Sigmoid colon (tissue), 3 donors: ENCODE data around the gene ITPR2.

Source experiments
- POLR2A ChIP-seq, 2 donors: fragments of 450-650 bp; IDR thresholded peaks; one replicate each; pipeline ENCODE4 v1.6.1; 2016; ENCODE audit warnings: antibody characterized with exemption in 2 of 2, mild to moderate bottlenecking in 2 of 2, moderate library complexity in 2 of 2
- TF ChIP-seq, protein P1 (sequence below), 4 experiments: fragments of 450-650 bp in 3 of 4; fragments of 200-600 bp in 1 of 4; IDR thresholded peaks; one replicate each; pipeline ENCODE4 v1.5.1; 2016 to 2019; ENCODE audit warnings: antibody characterized with exemption in 4 of 4, mild to moderate bottlenecking in 3 of 4, moderate library complexity in 2 of 4

DNA sequence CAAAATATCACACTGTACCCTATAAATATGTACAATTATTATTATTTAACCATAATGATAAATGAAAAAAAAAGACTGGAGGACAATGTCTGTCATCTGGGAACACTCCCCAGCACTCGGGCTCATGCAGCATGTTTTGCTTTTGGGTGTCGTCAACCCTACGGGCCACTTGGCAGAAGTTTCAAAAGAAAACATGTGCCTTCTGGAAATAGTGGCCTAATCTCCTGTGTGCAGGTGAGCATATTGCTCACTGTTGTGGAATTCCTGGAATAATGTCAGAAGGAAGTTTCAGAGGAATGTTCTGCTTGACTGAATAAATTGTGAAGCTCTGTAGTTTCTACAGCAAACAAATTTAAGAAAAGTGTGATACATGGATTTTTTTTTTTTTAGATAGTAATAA, 339.3 kb downstream of the ITPR2 start:
- TF ChIP-seq, protein P1, sequence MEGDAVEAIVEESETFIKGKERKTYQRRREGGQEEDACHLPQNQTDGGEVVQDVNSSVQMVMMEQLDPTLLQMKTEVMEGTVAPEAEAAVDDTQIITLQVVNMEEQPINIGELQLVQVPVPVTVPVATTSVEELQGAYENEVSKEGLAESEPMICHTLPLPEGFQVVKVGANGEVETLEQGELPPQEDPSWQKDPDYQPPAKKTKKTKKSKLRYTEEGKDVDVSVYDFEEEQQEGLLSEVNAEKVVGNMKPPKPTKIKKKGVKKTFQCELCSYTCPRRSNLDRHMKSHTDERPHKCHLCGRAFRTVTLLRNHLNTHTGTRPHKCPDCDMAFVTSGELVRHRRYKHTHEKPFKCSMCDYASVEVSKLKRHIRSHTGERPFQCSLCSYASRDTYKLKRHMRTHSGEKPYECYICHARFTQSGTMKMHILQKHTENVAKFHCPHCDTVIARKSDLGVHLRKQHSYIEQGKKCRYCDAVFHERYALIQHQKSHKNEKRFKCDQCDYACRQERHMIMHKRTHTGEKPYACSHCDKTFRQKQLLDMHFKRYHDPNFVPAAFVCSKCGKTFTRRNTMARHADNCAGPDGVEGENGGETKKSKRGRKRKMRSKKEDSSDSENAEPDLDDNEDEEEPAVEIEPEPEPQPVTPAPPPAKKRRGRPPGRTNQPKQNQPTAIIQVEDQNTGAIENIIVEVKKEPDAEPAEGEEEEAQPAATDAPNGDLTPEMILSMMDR (IDR thresholded peaks at IDR 0.05) = no peak
- no peak for TF ChIP-seq POLR2A (IDR thresholded peaks at IDR 0.05)
